Activated CD4-positive, alpha-beta T cell treated with anti-CD3 and anti-CD28 coated beads for 48 hours (primary cell): ENCODE results near the gene APOL2.
A peak's percentile ranks its signal among the peaks of the same experiment; 100 is the strongest.
"Not testable (repeated sequence)": the region's sequence is repeated elsewhere in the genome, so short reads cannot be mapped to it uniquely, and the experiment has no call there.

Experiments used
- DNase-seq: peaks from one replicate; pipeline ENCODE4 v3.0.0-alpha.2; 2020

The APOL2 gene

DNA sequence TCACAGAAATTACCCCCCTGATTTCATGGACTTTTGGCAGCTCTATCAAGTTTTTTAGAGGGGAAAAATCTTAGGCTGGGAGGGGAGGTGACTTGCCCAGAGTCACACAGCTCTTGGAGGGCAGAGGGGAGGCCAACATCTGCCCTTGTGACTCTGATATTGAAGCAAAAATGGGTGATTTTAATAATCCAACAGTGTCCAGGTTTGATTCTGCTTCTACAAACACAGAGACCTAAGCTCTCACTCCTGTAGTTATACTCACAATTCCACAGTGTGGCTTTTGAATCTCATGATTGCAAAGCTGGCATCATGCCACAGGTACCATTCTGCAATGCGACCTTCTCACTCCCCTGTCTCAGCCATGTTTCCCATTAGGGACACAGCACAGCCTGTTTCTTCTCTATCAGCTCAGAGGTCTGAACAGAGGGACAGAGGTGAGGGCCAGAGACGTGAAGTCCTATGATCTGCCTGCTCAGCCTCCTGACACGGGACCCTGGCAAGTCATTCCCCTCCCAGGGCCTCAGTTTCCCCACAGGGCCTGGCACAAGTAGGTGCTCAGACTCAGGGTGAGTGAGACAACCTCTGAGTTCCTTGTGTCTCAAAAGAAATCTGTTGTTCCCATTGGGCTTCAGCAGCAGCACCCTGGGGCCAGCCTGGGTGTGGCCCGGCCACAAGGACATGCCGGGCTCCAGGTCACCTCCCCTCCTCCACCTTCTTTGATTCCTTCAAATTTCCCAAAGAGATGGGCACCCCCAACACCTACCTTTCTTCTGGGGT lies 766 bp downstream of the APOL2 start:
- no peak for DNase-seq

DNA sequence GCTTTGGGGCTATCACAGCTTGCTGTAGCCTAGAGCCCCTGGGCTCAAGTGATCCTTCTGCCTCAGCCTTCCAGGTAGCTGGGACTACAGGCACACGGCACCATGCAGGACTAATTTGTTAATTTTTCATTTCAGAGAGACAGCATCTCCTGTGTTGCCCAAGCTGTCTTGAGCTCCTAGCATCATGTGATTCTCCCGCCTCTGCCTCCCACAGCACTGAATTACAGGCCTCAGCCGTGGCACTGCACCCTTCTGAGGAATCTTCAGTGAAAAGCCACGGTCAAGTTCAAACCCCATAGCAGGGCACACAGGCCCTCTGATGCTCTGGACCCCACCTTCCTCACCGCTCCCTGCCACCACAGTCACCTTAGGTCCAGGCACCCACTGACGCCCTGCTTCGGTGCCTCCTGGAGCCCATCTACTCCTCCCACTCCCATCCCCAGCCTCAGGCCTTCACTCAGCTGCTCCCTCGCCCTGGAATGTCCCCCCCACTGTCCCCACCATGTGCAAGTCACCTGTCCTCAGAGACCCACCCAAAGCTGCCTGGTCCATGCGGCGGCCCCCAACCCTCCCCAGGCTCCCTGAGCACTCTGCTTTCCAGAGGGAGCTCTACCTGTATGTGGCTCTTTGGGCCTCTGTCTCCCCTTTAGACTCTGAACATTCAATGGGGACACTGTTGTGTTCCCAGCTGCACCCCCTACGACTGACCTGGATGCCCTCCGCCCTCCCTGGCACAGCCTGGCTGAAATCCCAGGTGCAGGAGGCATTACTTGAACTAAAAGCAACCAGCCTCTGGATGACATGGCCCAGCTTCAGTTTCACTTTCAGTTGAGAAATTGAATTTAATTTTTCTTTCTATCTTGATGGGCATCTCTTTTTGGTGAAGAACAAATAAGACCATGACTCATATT lies 1.6 kb downstream of the APOL2 start:
- DNase-seq, result peak; percentile 35

- DNase-seq, result no peak
Observed at GRCh38 chr22:36236388-36237319, 2.7 kb downstream of the APOL2 start.

DNA sequence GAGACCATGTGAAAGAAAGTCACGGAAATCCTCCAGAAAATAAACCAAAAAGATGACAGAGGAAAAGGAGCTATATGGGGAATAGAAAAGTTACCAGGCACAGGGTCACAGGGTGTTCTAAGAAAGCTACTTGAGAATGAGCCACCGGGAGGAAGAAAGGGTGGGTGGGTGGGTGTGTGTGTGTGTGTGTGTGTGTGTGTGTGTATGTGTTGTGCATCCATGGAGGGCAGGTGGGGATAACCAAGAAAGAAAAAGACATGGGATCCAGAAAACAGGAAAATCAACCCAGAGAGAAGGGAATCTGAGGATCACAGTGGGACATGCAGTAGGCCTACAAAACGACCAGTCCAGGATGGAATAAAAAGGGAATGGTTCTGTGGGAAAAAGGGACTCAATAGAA lies 3.7 kb downstream of the APOL2 start:
- no peak for DNase-seq

- DNase-seq, result no peak
Observed at GRCh38 chr22:36234919-36235318, 4.4 kb downstream of the APOL2 start.

DNA sequence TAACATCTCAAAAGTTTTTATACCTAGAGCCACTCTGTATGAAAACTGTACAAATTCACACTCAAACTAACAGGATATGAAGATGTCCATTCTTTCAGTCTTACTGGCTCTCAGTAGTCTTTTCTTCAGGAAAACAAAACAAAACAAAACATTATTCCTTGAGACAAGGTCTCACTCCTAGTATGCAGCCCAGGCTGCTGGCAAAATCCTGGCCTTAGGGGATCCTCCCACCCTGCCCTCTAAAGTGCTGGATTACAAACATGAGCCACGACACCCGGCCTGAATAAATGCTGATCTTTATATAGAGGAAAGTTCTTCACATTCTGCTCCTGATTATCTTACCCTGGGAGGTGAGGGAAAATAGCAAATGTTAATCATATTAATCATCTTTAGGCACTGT lies 5.1 kb downstream of the APOL2 start:
- DNase-seq, result no peak

GRCh38 chr22:36233796-36234195 lies 5.5 kb downstream of the APOL2 start:
- no peak for DNase-seq

DNA sequence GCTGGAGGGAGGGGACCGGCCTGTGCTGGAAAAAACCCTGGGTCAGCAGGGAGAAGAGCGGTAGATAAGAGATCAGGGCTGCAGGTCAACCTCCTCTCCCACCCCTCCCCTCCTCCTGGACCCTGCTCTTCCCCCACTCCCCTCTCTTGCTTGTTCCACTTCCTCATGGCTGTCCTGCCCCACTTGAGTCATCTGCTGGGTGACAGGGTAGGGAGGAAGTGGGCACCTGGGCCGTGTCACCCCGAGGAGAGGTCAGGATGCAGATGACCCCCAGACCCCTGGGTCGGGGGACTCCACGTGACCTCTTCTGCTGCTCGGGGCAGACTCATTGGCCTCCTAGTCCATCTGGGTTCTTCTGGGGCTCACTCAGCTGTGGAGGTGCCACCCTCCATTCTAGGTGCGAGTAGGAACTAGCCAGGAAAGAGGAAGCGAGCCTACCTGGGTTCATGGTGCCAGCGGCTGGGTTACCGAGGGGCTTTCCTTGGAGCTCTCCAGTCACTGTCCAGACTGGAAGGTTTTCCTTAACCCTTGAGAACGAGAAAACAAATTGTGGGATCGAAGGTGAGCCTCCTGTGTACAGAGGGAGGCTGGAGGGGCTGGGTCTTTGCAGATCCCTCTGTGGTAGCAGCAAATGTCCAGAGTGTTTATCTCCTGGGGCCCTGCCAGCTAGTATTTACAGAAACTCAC lies 6.5 kb downstream of the APOL2 start:
- DNase-seq, result no peak

GRCh38 chr22:36231051-36231450 lies 8.3 kb downstream of the APOL2 start:
- not testable (repeated sequence) for DNase-seq

- not testable (repeated sequence) for DNase-seq
Observed at GRCh38 chr22:36229649-36230048, 9.7 kb downstream of the APOL2 start.

- DNase-seq, result no peak
Observed at GRCh38 chr22:36228944-36229343, 10.4 kb downstream of the APOL2 start.

- not testable (repeated sequence) for DNase-seq
Observed at GRCh38 chr22:36228369-36228768, 11.0 kb downstream of the APOL2 start.

GRCh38 chr22:36227806-36228205 lies 11.5 kb downstream of the APOL2 start:
- DNase-seq, result no peak

GRCh38 chr22:36227396-36227795 lies 11.9 kb downstream of the APOL2 start:
- DNase-seq, result peak; percentile 31

- no peak for DNase-seq
Observed at GRCh38 chr22:36226189-36226588, 13.1 kb downstream of the APOL2 start.

GRCh38 chr22:36225333-36225922 lies 13.9 kb downstream of the APOL2 start:
- no peak for DNase-seq

DNA sequence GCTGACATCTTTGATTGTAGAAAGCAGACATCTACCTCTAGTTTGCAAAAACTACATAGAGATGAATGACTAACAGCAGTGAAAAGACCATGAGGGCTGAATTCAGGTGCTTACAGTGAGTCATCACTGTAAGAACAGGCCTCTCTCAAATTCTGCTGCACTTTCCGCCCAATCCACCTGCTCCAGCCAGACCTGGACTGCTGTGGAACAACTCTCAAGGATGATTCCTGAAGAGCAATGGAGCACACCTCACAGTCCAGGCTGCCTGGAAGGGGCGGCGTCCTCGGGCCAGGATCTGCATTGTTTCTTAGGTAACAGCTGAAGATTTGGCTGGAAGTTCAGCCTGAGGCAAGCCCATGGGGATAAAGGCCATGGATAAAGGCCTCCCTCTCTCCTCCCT lies 15.1 kb downstream of the APOL2 start:
- no peak for DNase-seq

- DNase-seq, result no peak
Observed at GRCh38 chr22:36223504-36223903, 15.8 kb downstream of the APOL2 start.

- DNase-seq, result no peak
Observed at GRCh38 chr22:36222887-36223450, 16.4 kb downstream of the APOL2 start.

- DNase-seq, result peak; percentile 65
Observed at GRCh38 chr22:36221799-36222751, 17.3 kb downstream of the APOL2 start.
